Endothelial cell of hepatic sinusoid (primary cell): ENCODE measurements around the gene PHKA1.
"Not testable (repeated sequence)": the region's sequence is repeated elsewhere in the genome, so short reads cannot be mapped to it uniquely, and the experiment has no call there.

Source experiments
- in situ Hi-C: cut with HindIII; loops from 2 replicates; pipeline ENCODE4 v1.10.0; 2017; ENCODE audit warnings: low sequenced_read_pairs

PHKA1 gene

GRCh38 chrX:72713599-72714477, at the start of gene PHKA1:
PHKA1 (minus strand) TSS chrX:72714306; CDS start chrX:72713880, 426 bp downstream.
- in situ Hi-C loops, result not testable (repeated sequence)

- in situ Hi-C loops, result not testable (repeated sequence)
Measured at GRCh38 chrX:72760454-72760853, 46.3 kb upstream of the PHKA1 start.

- in situ Hi-C loops, result not testable (repeated sequence)
Measured at GRCh38 chrX:72748545-72748944, 34.4 kb upstream of the PHKA1 start.

- in situ Hi-C loops, result not testable (repeated sequence)
Measured at GRCh38 chrX:72745546-72745945, 31.4 kb upstream of the PHKA1 start.

GRCh38 chrX:72735561-72735960, 21.5 kb upstream of the PHKA1 start:
- in situ Hi-C loops, result no loop called here

GRCh38 chrX:72733636-72734035, 19.5 kb upstream of the PHKA1 start:
- in situ Hi-C loops, result not testable (repeated sequence)

- in situ Hi-C loops, result no loop called here
Measured at GRCh38 chrX:72727846-72728245, 13.7 kb upstream of the PHKA1 start.

- in situ Hi-C loops, result no loop called here
Measured at GRCh38 chrX:72716766-72717165, 2.7 kb upstream of the PHKA1 start.

GRCh38 chrX:72715546-72715945, 1.4 kb upstream of the PHKA1 start:
- in situ Hi-C loops, result no loop called here

GRCh38 chrX:72714478-72714916, 391 bp upstream of the PHKA1 start:
- in situ Hi-C loops, result no loop called here

GRCh38 chrX:72713130-72713529, 976 bp downstream of the PHKA1 start:
- in situ Hi-C loops, result no loop called here

GRCh38 chrX:72712094-72712755, 1.9 kb downstream of the PHKA1 start:
- in situ Hi-C loops, result no loop called here

GRCh38 chrX:72705814-72706213, 8.3 kb downstream of the PHKA1 start:
- in situ Hi-C loops, result no loop called here

GRCh38 chrX:72705111-72705510, 9.0 kb downstream of the PHKA1 start:
- in situ Hi-C loops, result no loop called here

- in situ Hi-C loops, result no loop called here
Measured at GRCh38 chrX:72694170-72694569, 19.9 kb downstream of the PHKA1 start.

- in situ Hi-C loops, result no loop called here
Measured at GRCh38 chrX:72693477-72693876, 20.6 kb downstream of the PHKA1 start.

GRCh38 chrX:72687396-72687795, 26.7 kb downstream of the PHKA1 start:
- in situ Hi-C loops, result no loop called here

GRCh38 chrX:72685810-72686456, 28.2 kb downstream of the PHKA1 start:
- in situ Hi-C loops, result no loop called here

GRCh38 chrX:72685018-72685417, 29.1 kb downstream of the PHKA1 start:
- in situ Hi-C loops, result no loop called here

- in situ Hi-C loops, result no loop called here
Measured at GRCh38 chrX:72683631-72684030, 30.5 kb downstream of the PHKA1 start.

GRCh38 chrX:72676465-72676864, 37.6 kb downstream of the PHKA1 start:
- in situ Hi-C loops, result no loop called here

GRCh38 chrX:72673951-72674350, 40.2 kb downstream of the PHKA1 start:
- in situ Hi-C loops, result not testable (repeated sequence)
